NCI-H2107 (cell line): ENCODE data around the gene RAB44.

Experiments
- DNase-seq: peaks from one replicate; lab custom pipeline; 2025; lab: John Stamatoyannopoulos, UW

The RAB44 gene

DNA sequence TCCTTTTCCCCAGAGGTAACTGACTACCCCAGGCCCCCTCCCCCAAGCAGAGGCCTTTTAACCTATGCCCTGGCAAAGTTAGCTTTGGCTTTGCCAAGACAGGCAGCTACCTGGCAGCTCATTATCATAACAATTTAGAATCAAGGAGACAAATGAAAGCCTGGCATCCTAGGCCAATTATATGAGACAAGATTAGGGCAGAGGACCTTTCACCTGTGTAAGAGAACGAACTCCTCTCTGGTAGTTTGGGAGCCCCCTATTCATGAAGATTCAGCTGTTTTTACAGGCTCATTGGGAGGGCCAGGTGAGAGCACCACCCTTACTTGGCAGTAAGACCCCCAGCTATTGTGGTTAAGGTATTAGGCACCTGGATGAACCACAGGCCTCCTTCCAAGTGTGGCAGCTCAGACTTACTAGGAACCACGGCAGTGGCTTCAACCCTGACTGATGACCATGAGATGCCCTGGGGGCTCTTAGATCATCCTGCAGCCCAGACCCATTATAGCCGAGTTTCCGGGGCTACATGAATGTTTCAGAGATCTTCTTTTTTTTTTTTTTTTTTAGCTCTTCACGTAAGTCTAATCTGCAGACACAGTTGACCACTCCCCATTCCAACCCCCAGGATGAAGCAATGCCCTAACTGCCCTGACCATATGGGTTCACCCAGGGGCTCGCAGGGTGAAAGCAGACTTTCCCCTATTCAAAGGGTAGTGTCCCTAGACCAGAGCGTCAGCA is 56.2 kb downstream of the RAB44 start:
- no peak for DNase-seq

DNA sequence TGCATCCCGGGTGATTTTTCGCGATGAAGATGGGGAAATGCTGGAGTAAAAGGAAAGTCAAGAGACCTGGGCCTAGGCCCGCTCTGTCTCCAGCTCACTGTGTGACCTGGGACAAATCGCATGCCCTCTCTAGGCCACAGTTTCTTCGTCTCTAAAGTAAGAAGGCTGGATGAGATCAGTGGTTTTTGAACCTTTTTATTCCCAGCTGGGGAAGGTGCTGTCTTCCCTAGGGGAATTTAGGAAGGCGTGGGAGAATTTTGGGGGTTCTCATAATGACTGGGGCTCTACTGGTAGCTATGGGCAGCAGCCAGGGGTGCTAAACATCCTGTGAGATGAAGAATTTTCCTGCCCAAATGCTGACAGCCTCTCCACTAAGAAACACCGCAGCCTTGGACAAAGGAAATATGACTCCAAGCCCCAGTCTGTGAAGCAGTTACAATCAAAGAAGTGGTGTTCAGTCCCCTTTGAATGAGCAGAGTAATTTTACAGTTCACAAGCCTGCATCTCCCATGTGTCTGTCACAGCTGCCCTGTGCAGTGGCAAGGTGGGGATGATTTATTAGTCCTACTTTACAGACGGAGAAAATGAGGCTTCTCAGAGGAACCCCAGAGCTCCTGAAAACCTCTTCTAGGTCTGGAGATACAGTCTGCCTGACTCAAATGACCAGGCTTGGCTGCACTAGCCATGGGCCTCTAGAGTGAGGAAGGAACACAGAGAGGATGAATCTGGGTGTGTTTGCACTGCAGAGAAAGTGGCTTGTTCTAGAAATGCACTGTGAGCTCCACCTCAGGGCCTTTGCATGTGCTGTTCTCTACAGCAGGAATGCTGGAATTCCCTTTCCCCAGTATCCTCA is 57.2 kb downstream of the RAB44 start:
- DNase-seq = no peak

DNA sequence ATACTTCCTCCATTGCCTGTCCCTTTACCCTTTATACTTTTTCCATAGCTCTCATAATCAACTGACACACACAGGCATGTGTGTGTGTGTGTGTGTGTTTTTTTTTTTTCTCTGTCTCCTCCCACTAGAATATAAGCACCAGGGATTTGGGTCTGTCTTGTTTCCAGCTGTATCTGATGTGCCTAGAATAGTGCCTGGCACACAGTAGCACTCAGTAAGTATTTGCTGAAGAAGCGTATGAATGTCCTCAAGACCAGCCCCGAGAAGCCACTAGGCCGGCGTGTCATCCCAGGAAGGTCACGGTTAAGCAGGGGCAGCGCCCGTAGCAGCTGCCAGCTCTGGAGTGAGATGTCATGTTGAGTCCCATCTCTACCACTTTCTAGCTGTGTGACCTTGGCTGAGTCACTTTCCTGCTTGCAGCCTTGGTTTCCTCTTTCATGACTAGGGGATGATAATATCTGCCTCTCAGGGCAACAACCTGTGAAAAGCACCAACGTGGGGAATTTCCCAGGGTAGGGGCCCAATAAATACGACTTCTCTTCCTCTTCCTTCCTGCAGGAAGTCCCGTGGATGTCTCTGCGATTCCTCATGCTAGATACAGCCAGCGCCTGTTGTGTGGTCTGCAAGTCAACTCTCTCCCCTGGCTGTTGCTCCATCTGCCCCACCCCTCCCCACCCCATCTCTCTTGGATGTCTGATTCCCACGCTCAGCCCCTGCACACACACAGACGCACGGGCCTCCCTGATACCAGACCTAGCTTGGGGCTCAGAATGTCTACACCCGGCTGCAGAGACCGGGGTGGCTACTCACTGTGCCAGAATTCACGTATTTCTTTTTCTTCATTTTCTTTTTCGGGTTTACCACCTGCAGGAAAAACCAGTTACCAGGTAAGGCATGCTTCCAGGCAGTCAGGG is 58.1 kb downstream of the RAB44 start:
- DNase-seq = no peak

DNA sequence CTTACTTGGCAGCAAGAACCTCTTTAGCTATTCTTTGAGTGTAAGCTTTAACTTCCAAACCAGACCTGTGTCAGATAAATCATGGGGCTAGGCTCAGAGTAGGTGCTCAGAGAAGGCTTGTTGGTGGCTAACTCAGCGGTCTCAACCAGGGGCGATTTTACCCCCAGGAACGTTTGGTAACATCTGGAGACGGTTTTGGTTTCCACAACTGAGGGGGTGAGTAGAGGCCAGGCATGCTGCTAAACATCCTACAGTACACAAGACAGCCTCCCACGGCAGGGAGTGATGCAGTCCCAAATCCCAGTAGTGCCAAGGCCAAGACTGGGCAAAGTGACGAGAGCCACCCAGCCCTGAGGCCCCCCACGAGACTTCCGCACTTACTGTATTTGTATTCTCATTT is 59.2 kb downstream of the RAB44 start:
- DNase-seq = no peak

DNA sequence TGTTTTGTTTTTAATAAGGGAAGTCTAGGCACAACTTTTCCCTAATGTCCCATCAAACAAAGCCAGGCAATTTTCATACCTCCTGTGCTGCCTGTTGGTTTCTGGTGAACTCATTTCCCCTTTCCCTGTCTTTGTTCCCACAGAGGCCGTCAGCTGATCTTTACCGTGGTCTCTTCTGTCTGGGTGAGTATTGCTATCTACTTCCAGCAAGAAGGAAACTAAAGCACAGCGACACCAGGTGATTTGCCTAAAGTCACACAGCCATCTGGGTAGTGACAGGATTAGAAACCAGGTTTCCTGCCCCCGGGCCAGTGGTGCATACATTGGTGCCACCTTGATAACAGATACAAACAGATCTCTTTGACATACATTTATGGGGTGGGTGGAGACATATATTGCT is 59.6 kb downstream of the RAB44 start:
- DNase-seq = no peak

DNA sequence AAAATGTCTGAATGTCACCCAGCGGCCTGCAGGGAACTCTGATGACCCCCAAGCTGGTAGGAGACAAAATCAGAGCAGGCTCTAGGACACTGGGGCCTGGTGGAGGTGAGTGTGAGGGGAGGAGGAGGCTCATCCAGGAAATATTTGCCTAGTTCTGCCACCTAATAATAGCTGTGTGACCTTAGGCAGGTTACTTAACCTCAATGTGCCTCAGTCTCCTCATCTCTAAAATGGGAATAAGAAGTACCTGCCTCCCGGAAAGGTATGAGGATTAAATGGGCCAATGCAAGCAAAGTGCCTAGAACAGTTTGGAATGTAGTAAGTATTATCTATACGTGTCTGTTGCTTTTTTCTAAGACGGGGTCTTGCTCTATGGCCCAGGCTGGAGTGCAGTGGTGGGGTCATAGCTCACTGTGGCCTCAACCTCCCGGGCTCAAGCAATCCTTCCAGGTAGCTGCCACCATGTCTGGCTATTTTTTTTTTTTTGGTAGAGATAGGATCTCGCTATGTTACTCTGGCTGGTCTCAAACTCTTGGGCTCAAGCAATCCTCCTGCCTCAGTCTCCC is 60.4 kb downstream of the RAB44 start:
- no peak for DNase-seq

DNA sequence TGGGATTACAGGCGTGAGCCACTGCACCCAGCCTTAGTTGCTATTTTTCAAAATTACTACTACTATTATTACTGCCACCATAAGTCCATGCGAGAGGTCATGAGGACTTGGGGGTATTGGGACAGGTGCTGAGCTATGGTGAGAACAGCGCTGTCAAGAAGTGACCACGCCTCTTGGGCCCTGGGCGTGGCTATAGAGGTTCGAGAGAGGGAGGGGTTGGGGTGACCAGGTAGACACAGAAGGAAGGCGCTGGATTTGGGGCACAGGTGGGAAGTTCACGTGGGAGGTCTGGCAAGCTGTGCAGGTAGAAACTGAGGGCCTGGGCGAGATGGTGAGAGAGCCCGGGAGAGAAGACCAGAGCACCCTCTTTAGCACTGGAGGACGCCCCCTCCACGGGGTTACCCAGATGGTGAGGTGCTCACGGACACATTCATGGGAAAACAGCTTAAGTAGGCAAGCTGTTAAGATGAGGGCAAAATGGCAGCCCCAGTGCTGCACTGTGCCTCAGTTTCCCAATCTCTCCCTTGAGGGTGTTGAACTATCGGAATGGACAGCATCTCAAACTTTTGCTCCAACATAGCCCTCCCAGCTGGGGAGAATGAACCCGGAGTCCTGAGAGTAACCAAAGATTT is 61.0 kb downstream of the RAB44 start:
- DNase-seq = no peak

DNA sequence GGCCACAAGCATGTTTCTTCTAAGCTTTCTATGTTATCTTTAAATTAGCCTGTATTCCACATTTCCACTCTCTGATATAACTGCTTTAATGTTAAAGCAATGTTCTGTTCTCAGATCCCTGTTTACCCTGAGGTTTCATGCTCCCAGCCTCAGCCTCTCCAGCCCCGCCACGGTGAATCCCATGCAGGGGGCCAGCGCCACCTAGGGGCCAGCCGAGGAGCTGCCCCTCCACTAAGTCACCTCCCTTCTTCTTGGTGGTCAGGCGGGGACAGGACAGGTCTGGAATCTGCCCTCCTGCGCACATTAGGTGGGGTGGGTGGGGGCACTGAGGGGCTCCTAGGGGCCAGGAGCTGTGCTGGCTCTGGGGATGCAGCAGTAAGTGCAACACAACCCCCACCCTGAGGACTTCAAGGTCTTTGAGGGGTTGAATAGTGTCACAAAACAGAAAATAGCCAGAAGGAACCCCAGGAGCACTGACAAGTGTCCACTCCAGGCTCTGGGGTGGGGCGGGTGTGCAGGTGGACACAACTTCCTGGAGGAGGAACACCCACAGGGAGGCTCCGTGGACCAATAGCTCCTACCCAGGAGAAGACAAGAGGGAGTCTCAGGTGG is 61.6 kb downstream of the RAB44 start:
- peak; percentile 13 for DNase-seq

DNA sequence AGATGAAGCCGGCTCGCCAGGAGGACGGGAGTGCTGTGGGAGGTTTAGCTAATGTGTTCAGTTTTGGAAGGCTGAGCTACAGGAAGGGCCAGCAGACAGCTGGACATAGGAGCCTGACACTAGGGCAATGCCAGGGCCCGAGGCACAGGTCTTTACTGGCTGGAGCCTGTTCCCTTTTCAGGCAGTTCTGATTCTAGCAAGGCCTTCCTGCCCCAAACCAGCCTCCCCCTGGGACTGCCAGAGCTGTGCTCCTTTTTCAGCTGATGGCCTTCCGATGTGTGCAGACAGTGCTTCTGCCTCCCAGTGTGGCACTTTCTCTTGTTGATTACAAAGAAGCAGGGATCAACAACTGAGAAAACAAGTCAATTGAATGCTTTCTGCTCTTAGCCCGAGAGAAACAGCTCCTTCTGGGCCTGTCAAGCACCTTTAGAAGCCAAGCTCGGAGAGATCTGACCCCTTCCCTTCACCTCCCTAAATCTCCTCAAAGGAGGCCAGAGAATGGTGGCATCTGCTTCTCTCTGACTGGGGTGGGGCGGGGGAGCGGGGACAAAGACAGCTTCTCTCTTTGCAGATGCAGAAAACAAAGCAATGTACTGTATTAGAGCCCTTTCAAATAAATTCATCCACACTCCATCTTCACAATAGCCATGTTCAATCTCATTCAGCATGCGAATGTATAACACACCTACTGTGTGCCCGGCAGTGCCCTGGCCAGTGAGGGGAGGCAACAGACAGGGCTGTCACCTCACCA is 63.2 kb downstream of the RAB44 start:
- DNase-seq = no peak

DNA sequence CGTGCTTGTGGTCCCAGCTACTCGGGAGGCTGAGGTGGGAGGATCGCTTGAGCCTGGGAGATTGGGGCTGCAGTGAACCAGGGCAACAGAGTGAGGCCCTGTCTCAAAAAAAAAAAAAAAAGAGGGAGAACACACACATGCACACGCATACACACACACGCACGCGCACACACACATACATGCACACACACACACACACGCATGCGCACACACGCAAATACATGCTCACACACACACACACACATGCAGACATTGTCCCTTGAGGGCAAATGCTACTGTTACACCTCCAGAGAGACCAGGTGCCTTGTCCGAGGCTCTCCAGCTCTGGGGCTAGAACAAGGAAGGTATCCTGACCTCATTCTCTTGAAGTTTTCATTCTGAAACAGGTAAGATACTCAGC is 64.5 kb downstream of the RAB44 start:
- no peak for DNase-seq

DNA sequence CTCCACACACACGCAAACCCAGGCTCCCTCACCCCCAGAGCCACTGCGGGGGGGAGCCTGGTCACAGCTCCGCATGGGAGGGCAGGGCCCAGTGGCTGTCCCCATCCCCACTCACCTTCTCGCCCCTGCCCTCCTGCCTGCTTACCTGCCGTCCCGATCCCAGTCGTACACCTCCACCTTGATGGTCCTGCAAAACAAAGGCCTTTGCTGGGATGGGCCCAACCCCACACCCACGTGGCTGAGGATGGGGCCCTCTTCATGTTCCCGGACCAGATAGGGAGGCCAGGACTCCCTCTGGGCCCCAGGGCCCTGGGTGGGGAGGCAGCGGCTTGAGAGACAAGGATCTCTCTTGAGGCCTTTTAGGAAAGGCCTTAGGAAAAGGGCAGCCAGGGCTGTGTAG is 67.6 kb downstream of the RAB44 start:
- DNase-seq = no peak

DNA sequence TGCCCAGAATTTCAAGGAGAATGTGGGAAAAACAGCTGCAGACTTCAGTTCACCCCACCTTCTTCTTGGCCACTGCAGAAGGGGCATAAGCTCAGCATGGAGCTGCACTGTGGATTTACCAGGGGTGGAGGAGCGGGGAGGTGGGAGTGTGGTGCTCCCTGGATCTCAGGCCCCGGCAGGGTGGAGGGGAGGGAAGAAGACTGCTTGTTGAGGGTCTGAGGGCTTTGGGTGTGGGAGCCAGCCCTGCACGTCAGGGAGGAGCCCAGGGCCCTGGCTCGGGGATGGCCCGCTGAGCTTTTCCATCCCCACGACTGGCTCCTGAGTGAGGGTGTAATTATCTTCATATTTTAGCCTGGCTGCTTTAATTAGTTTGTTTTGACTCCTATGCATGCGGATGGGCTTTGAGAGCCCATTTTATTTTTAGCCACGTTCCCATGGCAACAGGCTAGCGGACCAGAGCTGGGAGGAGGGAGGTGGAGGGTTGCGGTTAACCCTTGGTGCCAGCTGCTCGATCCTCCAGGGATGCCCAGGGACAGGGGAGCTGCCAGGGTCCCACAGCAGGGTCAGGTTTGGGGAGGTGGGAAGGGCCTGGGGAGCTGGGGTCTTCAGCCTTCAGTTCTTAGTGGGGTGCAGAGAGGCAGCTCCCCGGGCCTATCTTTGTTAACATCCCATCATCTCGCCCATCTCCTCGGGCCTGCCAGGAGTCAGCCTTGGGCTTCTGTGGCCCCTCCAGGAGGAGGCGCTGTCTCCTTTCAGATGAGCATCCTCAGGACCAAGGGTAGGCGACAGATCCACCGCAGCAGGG is 68.2 kb downstream of the RAB44 start:
- peak; percentile 39 for DNase-seq

DNA sequence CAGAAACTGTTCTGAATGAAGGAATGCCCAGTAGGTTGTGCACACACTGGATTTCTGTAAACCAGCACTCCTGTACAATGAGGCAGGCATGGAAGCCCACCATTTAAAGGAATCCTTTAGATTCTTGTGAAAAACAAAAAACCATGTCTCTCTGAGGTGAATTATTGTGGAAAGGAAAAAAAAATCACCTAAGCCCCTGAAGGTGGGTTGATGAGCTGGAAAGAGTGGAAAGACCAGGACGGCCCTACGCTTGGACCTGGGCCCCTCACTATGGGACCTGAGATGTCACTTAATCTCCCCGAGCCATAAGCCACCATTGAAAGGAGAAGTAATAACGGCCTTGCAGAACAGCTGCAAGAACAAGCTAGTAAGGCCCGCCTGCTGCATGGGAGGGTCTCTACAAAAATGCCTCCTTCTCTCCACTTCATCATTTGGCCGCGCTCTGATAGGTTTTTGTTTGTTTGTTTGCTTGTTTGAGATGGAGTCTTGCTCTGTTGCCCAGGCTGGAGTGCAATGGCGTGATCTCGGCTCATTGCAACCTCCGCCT is 68.8 kb downstream of the RAB44 start:
- no peak for DNase-seq

DNA sequence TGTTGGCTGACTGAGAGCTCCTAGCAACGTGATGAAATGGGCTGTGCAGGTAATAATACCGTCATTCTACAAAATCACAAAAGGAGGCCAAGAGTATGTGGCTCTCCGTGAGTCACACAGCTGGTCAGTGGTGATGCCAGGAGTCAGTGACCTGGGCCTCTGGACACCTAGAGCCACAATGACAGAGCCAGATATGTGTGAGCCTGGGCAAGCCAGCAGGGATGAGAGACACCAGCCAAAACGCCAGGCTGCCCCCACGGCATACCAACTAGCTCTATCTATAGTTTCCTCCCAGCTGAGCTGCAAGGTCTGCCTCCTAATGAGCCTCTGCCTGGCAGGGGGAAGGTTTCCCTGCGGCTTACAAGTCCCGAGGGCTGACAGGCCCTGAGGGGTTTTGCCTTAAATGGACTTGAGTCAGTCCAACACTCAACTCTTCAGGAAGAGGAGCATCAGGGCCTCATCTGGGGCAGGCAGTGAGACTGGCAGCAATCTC is 71.6 kb downstream of the RAB44 start:
- no peak for DNase-seq

DNA sequence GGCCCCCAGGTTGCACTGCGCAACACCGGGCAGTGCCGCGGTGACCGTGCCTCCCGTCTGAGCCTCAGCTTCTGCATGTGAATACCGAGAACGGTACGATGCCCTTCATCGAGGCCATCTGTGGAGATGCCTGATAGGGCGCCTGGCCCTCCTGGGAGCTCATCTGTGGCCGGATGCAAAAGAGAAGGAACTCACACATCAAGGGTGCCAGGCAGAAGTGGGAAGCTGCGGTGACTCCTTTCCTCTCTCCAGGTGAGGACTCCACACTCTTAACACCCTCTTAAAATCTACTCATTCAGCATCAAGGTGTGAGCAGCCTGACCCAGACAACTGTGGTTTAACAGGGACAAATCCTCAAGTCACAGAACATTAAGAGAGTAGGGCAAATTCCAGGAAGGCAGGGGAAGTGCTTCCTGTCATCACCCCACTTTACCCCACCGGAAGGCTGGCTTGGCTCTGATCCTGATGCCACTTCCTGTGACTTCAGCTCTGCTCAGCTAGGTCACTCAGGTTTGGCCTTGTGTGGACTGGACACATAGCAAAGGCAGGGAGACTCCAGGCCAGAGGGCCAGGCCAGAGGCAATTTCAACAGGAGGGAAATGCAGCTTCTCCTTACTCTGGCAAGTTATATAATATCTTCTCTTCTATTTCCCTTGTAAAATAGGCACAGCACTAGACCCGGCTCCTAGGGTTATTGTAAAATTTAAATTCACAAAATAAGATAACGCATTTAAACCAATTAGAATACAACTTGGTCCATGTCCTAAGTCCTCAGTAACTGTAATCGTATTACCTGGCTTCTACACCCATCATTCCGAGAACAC is 72.3 kb downstream of the RAB44 start:
- DNase-seq = no peak

DNA sequence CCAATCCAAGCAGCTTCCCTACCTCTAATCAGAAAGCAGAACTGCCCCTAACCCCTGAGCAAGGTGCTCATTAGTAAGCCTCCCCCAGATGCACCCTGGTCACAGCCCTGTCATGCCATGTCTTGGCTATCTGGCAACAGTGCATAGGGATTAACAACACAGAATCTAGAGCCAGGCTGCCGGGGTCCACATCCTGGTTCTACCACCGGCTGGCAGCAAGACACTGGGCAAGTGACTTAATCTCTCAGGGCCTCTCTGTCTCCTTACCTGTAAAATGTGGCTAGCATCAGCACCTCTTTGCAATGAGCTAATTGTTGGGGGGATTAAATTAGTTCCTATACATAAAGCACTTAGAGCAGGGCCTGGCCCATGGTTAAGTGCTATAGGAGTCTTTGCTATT is 73.5 kb downstream of the RAB44 start:
- DNase-seq = no peak

DNA sequence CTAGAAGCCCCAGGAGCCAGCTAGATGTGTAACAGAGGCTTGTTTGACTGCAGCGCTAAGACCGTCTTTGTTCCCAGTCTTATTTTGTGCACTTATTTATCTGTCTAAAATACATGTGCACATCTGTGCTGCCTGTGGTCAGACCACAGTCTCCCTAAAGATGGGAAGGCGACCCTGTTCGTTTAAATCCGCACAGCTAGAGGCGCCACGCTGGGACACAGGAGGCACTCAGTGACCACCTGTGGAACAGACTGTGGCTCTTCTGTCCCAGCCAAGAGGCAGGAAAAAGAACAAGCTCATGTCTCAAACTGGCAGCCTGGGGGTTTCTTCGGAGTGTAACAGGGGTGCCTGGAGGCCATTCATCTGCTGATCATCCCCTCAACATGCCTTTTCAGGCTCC is 74.8 kb downstream of the RAB44 start:
- no peak for DNase-seq

DNA sequence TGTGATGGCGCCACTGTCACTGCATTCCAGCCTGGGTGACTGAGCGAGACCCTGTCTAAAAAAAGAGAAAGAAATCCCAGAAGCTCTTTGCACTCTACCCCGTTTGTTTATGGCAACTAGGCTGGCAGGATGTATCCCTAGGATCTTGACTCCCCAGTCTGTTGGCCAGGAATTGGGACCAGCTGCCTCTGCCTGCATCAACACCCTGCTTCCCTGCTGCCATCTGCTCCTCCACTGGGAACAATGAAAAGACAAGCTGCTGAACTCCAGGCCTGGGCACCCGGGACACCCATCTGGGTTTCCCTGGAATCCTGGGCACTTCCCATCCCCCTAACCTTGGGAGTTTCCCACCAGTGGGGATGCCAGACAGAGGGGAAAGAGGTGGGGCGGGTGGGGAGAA is 76.7 kb downstream of the RAB44 start:
- DNase-seq = no peak
